HG02840 (cell line): ENCODE measurements around the gene B4GALNT1.

ENCODE experiments used
- ATAC-seq: cut with Tn5 transposase; IDR thresholded peaks from one replicate; pipeline ENCODE4 v1.9.1; 2021; ENCODE audit warnings: mild to moderate bottlenecking, moderate library complexity, moderate number of reproducible peaks; ENCODE audit not compliant: unreplicated experiment, low FRiP score

The B4GALNT1 gene

DNA sequence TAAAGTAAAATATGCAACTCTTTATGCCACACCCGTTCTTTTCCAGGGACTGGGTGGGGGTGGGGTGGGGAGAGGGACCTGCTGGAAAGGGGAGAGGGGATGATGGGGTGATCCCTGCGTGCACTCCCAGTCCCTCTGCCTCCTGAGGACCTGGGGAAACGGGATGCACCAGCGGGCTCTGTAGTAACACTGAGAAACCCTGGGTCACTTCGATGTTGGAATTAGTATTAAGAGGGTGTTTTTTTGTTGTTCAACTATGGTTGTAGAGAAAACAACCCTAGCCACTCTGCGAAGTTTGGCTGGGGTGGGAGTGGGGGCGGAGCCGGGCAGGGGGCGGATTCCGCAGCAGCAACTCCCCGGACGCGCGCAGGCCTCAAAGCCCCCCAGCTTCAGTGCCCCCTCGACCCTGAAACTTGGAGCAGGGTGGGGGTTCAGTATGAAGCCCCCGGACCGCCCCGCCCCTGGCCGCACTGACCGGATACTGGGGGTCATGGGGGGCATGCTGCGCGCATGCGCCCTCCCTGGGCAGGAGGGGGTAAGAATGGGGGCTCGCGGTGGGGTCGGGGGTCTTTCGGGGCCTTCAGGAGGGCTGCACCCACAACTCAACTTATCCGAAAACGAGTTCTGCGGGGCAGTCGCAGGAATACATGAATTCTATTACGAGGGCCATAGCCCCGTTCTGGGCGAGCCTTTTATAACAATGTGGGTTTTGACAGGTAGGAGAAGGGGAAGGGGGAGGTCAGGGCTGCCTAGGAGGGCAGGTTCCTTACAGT is 23.0 kb downstream of the B4GALNT1 start:
- ATAC-seq, result no peak

- ATAC-seq, result no peak
Measured at GRCh38 chr12:57609101-57609780, 23.8 kb downstream of the B4GALNT1 start.

GRCh38 chr12:57607958-57608663 is 24.9 kb downstream of the B4GALNT1 start:
- ATAC-seq, result no peak

GRCh38 chr12:57606821-57607220 is 26.2 kb downstream of the B4GALNT1 start:
- no peak for ATAC-seq

- ATAC-seq, result no peak
Measured at GRCh38 chr12:57606399-57606798, 26.6 kb downstream of the B4GALNT1 start.

DNA sequence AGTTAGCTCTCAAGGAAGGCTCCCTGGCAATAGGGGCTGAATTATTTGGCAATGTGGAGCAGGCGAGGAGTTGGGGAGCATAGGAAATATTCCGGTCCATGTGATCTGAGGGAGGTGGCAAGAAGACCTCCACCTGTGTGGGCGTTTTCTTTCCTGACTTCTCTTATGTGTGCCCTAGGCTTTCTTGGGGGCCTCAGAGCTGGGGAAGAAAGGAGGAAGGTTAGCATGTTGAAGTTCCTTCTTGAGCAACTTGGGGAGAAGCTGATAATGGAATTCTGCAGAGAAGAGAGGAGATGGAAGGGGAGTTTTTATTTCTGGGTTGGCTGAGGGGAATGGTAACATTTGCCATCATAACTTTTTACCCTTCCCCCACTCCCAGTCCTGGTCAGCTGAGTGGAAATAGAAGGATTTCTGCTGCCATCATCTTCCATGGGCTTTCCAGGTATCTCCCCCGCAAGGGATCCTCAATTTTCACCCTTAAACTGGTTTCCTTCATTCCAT is 27.1 kb downstream of the B4GALNT1 start:
- ATAC-seq, result no peak

DNA sequence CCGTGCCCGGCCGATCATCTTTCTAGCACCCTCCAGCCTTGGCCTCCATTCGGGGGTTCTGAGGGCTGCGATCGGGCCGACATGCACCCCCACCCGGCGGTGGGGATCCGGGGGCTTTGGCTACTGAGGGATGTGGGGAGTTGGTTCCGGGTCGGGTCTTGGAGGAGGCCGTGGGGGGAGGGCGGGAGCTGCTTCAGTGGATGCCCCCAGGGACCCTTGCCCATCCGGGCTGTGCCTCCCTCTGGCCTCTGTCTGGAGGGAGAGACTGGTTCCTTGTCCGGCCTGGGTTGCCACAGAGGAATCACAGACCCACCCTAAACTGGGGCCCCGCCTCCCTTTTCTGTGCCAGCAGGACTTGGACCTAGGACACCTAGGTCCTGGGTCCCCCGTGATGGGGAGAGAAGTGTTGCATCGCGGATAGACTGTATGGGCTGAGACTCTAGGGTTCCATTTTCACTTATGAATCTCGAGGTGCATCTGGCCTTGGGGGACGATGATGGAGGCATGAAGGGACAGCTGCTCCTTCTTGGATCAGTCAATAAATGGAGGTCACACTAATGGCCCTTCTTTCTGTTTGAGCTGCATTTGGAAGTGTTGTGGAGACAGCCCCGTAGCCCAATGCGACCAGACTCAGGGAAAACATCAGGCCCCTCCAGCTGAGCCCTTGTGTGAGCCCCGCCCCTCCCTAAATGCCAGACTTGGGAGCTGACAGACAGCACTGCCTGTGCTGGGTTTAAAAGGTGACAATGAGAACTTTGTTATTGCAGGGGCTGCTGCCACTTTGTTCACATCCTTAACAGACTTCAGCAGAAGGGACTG is 27.8 kb downstream of the B4GALNT1 start:
- no peak for ATAC-seq

- ATAC-seq, result no peak
Measured at GRCh38 chr12:57604454-57604991, 28.5 kb downstream of the B4GALNT1 start, which contains the start of gene DTX3. Gene DTX3, plus strand, starts transcription at chr12:57604824. Its CDS starts 1,694 bp downstream, at chr12:57606518.

GRCh38 chr12:57603815-57604453 is 29.1 kb downstream of the B4GALNT1 start:
- no peak for ATAC-seq

DNA sequence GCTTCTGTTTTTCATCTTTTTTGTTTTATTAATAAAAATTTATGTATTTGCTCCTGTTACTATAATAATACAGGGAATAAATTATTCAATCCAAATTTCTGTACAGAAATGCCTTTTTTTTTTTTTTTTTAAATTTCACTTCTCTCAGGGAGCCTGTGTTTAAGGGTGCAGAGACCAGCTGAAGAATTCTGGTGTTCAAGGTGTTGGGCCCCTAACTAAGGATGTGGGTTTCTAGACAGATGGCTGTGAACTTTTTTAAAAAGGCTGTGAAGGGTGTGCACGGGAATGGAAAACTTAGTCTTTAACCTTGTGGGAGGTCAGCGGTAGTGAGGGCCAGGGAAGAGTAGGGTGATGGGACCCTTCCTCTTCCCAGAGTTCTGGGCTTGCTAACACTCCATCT is 29.7 kb downstream of the B4GALNT1 start:
- ATAC-seq, result no peak

DNA sequence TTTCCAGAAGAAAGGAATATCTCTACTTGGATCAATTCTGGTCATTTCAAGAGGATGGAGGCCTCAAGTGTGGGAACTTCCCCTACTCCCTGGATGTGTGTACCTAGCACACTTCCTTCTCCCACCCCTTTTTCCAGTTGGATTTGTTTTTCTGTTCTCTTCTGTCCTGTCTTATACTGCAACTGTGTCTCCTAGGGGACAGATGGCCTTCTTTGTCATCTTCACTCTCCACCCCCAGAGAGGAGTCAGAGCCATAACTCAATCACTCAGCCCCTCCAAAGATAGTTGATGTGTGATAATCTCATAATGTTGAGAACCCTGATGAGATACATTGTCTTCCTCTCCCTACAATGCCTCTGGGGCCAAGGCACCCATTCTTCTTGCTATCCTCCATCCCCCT is 30.5 kb downstream of the B4GALNT1 start:
- no peak for ATAC-seq

- no peak for ATAC-seq
Measured at GRCh38 chr12:57600395-57600794, 32.6 kb downstream of the B4GALNT1 start.

GRCh38 chr12:57593187-57593586 is 39.8 kb downstream of the B4GALNT1 start:
- no peak for ATAC-seq

DNA sequence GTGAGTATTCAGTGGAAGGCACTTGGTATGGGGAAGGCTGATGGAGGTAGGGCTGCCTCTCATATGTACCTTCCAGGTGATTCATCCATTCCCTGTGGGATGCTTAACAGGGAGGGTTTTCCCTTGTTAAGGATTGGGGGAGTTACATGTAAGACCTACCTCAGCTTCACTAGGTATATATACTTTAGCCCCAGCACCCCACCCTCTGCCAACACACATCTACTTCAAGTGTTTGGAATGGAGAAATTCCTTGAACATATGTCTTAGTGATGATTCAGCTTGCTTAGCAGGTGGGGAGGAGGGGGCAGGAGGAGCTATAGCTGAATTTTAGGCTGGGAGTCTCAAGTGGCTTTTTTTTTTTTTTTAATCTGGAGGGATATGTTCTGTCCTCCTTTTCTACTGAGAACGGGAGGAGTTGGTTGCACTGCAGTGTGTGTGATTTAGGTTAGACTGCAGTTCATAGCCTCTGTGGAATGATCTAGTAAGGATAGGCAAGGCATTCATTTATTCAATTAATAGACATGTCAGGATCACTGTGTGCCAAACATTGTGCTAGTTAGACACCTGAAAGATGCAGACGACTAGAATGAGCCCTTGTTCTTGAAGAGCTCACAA is 40.3 kb downstream of the B4GALNT1 start:
- ATAC-seq, result no peak

DNA sequence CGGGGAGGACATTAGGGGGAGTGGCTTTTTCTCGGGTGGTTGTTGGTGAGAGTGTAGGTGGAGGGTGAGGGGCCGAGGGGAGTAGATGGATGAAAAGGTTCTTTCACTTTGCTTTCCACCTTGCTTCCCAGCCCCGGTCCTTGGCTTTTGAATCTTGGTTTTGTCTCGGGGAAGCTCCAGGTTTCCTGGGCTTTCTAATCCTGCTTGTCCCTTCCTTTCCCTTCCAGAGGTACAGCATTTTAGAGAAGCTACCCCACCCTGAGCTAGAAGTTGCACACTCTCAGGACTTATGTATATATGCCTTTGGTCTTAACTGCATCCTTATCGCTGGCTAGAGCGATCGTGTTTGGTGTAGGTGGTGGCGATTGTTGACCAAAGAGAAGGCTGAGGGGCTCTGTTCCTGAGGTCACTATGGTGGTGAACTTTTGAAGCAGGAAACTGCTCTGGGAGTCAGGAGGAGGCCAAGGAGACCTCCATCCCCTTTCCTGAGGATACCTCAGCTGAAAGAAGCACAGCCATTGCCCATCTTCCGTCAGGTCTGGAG is 41.1 kb downstream of the B4GALNT1 start:
- no peak for ATAC-seq

GRCh38 chr12:57590864-57591781 is 41.9 kb downstream of the B4GALNT1 start, which contains the start of gene PIP4K2C:
Gene PIP4K2C, plus strand, starts transcription at chr12:57591192. Its CDS starts 98 bp downstream, at chr12:57591290.
- peak; percentile 89 for ATAC-seq

DNA sequence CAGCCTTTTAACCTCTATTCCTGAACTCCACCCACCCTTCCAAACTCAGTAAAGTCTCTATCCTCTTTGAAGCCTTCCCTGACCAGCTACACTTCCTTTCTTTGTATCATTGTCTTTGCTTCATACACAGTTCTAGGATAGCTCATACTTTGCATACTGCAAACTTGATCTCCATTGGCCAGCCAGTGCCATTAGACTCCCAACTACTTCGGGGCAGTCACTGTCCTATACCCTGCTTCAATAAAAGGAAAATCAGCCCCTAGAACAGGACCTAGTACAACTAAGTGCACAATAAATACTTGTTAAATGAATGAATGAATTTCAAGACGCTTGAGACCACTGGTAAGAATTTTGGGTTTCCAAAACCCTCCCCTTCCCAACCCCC is 42.5 kb downstream of the B4GALNT1 start:
- ATAC-seq, result no peak
